GM18867 (cell line): ENCODE results near the gene RAB40A.
A peak's percentile ranks its signal among the peaks of the same experiment; 100 is the strongest.
"Not testable (repeated sequence)": the region's sequence is repeated elsewhere in the genome, so short reads cannot be mapped to it uniquely, and the experiment has no call there.

Experiments
- ATAC-seq: cut with Tn5 transposase; IDR thresholded peaks from one replicate; pipeline ENCODE4 v1.9.1; 2021; ENCODE audit warnings: mild to moderate bottlenecking, moderate library complexity; ENCODE audit not compliant: unreplicated experiment

Gene RAB40A

DNA sequence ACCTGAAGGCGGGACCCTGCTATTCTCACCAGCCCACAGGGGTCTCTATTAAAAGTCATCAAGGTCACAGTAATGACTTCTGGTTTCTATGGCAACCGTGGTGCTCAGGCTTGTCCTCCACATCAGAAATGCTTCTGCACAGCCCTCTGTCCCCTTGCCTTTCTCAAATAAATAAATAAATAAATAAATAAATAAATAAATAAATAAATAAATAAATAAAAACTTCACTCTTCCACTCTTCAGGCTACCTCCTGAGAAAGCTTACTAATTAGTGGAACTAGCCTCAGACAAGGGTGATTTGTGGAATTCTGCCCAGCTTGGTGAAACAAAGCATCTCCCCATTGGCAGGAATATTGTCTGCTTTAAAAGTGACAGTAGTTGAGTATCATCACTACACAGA lies 5.5 kb upstream of the RAB40A start:
- no peak for ATAC-seq

DNA sequence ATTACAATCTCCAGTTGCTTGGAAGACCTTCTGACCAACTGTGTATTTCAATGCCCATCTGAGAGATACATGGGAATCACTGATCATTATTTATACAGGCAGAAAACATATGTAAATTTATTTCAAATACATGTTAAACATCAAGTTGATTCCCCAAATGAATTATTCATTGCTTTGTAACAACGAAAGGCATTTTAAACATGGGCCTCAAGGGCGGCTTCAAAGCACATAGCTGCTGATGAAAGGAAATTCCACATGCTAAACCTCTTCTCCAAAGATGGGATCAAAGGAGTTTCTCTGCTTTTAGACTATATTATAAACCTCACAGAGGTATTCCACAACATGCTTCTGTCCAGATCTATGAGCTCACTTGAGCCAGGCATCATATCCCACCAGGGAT lies 4.3 kb upstream of the RAB40A start:
- no peak for ATAC-seq

DNA sequence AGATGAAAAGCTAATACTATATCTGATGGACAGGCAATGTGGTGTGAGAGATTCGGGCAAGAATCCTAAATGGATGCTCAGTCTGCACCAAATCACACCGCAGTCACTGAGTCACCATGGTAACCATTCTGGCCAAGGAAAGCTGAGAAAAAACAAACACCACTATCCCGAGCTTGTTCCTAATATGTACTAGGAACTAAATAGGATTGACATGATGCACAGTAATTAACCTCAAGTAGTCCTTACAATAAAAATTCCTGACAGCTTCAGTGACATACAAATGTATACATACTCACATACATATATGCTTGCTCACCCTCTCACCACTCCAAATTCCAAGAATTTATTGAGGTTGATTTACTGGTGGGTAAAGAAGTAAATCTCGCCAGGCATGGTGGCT lies 1.1 kb upstream of the RAB40A start:
- ATAC-seq, result no peak

DNA sequence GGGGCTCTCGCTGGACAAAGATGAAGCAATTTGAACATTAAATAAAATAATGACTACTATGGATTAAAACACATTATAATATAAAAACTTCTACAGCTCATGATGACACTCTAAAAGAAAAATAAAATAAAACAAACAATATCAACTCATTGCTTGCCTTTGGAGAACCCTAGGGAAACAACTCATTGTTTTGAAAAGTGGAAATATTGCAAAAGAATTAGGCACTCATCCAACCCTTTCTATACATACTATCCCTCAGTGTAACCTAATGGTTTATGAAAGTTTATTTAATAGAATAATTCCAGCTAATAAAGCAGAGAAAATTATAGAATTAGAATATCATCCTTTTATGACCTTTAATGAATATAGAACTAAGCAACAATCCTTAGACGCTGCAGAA lies 718 bp downstream of the RAB40A start:
- no peak for ATAC-seq

DNA sequence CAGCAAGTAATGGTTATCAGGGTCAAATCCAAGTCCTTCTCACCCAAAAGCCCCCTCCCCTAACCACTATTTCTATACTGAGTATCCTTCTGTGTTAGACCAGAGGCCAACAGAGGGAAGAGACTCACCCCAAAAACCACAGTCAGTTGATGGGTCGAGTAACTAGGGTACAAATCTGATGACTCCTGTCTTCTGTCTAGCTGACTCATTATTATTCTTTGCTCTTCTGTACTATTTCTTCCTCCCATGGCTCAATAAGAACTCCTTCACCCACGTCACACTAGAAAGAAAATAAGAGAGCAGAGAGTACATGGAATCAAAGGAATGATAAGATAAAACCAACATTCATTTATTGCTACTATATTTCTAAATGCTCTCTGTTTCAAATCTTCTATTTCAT lies 2.0 kb downstream of the RAB40A start:
- ATAC-seq, result no peak

DNA sequence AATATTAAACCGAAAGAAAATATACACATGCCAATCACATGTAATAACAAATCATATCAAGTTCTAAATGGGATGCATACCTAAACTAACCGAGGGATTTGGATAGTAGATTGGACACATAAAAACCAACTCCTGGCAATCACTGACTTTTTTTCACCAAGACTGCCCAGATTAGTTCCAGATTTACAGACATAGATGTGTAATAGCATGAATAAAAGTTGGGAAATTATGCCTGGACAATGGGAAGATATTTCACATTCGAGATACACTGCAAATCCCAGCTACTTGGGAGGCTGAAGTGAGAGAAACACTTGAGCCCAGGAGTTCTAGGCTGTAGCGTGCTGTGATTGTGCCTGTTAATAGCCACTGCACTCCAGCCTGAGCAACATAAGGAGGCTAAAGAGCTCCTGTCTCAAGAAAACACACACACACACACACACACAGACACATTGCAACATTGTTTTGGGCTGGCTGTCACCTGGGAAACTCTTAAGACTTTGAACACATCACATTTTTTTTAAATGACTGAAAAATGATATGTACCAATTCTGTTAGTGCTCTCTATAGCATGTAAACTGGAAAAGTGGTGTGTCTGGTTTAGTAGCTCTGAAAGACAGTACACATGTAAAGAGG lies 5.7 kb downstream of the RAB40A start:
- no peak for ATAC-seq

DNA sequence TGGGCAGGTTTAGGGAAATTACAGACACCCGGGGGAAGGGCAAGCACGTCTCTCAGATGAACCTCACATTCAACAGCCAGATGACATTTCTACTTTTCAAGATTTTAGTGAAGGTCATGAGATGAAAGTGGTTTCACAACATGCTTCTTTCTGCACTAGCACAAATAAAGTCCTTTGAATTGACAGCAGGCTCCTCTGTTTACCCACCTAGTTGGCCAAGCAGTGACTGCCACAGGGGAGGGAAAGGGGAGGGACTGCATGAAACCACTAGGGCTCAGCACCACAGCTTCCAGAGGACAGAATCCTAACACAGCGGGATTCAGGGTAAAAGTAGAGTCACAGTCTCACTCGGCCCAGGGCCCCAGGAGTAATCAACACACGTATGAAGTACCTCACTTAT lies 6.2 kb downstream of the RAB40A start:
- ATAC-seq, result no peak

DNA sequence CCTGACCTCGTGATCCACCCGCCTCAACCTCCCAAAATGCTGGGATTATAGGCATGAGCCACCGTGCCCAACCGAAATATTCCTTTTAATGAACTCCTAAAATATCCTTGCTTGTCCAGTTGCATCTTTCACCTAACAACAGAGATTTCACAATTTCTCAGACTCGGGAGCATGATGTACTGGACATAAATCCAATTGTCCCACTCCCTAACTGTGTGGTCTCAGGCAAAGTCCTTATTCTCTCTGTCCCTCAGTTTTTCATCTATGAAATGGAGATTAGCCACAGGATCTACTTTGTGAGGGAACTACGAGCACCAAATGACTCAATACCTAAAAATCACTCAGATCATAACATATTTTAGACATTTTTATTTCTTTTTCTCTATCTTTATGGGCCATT lies 9.3 kb downstream of the RAB40A start:
- ATAC-seq, result no peak

DNA sequence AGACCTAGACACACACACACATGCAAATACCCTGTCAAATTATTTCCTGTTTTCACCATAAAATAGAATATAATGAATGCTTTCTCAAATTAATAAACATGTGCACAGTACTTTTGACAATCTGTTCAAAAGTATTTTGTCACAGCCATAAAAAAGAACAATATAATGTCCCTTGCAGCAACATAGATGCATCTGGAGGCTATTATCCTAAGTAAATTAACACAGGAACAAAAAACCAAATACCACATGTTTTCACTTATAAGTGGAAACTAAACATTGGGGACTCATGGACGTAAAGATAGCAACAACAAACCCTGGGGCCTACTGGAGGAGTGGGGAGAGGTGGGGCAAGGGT lies 15.5 kb downstream of the RAB40A start:
- no peak for ATAC-seq

DNA sequence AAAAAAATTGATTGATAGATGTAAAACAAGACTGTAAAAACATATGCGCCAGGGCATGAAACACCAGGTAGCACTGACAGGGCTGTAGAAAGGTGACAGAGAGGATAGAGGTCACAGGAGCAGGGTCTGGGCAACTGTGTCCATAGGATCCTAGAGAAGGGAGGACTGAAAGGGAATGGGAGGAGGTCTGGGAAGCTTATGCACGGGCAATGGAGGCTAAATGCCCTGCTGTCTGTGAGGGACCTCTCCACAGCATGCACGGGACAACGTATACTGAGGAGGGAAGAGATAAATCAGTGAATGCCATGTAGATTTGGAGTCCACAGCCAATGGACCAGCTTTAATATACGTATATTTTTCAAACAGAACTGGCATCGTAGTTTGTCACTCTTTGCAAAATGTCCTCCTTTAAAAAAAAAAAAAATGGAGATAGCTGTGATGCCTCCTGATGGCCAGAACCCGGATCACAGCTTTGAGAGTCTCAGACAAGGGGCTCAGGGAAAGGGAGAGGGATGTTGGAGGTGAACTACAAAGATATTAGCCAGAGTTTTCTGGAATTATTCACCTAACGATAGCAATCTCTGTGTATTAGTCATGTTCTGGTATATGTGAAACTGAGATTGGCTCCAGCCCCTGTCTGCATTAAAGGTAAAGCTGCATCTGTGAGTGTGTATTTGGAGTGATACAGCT lies 16.0 kb downstream of the RAB40A start:
- peak; percentile 45 for ATAC-seq

DNA sequence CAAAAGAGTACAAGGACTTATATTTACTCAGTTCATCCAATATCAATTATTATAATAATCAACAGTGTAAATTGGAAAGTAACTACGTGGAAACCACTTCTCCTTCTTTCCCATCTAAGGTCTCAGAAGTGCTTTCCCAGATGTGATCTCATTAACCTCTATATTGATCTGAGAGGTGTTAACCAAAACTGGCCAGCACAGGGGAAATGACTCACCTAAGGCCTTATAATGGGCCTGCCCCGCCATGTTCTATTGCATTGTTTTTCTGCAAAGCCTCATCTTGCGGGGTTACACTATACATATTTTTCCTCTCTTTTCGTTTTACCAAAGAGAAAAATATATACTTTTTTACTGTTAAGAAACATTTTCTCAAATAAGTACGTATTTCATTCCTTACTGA lies 20.5 kb downstream of the RAB40A start:
- ATAC-seq, result no peak

DNA sequence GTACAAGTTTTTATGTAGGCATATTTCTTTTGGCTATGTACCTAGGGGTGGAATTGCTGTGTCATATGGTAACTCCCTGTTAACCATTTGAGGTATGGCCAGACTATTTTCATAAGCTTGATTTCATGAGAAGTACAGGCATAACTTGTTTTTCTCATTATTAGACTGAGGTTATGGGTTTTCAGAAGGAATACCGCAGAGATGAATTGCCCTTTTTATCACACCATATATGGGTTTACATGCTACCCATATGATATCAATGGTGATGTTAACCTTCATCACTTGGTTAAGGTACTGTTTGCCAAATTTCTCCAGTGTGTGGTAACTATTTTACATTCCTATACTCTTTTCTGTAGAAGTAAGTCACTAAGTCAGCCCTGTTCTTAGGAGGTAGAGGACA lies 23.5 kb downstream of the RAB40A start:
- no peak for ATAC-seq

DNA sequence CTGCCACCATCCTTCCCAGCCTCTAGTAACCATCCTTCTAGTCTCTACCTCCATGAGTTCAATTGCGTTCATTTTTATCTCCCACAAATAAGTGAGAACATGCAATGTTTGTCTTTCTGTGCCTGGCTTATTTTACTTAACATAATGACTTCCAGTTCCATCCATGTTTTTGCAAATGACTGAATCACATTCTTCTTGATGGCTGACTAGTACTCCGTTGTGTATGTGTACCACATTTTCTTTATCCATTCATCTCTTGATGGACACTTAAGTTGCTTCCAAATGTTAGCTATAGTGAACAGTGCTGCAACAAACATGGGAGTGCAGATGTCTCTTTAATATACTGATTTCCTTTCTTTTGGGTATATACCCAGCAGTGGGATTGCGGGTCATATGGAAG lies 25.7 kb downstream of the RAB40A start:
- ATAC-seq, result not testable (repeated sequence)

DNA sequence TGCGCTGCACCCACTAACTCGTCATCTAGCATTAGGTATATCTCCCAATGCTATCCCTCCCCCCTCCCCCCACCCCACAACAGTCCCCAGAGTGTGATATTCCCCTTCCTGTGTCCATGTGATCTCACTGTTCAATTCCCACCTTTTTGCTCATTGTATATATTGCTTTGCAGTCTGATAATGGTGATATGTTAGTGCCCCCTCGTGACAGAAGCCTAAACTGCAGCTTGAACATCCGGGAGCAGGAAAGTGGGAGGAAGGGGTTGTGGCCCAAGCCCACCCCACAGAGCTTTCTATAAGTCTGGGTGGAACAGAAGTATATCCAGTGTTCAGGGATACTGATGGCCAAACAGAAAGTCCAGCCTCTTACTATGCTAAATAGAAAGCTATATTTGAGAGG lies 29.6 kb downstream of the RAB40A start:
- not testable (repeated sequence) for ATAC-seq

DNA sequence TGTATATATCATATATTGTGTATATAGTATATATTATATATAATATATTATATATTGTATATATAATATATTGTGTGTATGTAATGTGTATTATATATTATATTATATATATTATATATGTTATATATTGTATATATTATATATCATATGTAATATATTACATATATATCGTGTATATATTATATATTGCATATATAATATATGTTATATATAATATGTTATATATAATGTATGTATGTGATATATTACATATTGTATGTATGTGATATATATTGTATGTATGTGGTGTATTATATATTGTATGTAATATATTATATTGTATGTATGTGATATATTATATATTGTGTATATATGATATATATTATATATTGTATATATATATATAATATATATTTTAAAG lies 30.5 kb downstream of the RAB40A start:
- no peak for ATAC-seq

DNA sequence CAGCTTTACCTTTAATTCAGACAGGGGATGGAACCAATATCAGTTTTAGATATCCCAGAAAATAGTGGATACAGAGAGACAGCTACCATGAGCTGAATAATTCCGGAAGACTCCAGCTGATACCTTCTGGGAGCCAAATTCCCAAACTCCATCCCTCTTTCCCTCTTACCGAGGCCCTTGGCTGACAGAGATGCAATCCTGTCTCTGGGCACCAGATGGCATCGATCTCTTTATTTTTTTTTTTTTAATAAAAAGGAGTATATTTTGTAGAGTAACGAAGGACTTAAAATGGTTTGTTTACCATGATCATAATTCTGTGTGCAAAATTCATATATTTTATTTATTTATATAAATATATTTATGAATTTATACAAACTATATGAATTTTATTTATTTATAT lies 31.0 kb downstream of the RAB40A start:
- no peak for ATAC-seq

DNA sequence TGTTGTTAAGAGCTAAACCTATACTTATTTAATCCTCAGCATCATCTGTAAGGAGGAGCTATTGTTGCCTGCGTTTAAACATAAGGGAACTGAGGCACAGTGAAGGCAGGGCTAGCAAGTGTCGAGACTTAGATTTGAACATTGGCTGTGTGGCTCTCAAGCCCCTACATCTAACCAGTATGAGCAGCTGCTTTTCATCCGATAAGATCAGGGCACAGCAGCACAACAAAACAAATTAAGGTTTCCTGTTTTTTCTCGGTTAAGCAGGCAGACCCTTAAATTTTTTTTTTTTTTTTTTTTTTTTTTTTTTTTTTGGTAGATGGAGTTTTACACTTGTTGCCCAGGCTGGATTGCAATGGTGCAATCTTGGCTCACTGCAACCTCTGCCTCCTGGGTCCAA lies 35.6 kb downstream of the RAB40A start:
- ATAC-seq, result no peak

DNA sequence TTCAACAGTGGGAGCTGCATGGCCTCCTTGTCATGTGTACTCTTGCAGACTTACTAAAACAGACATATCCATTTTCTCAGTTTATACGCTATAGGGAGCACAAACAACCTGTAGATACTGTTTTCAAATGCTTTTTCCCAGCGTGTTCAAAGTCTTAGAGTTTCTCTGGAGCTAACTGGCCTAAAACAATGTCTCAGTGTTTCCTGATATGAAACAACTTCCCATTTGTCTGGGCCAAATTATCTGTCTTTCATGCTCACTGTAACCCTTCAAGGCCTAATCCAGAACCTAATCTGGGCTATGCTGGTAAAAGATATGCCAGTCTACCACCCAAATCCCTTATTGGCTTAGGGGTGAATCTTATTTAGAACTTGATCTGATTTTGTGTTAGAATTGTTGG lies 38.8 kb downstream of the RAB40A start:
- ATAC-seq, result no peak

DNA sequence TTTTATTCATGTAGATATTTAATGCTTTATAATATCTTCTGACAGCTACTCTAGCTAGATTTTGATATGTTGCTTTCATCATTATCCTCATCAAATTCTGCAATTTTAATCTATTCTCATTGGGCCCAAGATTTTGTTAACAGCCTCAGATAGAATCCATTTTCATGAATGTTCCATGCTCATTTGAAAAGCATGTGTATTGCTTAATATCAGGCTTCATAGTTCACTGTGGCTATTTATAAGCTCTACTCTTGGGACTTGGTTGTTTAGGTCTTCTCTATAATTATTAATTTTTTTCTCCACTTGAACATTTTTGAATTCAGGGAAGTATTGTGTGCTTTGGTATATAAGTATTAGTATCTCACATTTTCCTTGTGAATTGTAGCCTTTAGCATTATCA lies 41.8 kb downstream of the RAB40A start:
- ATAC-seq, result no peak

DNA sequence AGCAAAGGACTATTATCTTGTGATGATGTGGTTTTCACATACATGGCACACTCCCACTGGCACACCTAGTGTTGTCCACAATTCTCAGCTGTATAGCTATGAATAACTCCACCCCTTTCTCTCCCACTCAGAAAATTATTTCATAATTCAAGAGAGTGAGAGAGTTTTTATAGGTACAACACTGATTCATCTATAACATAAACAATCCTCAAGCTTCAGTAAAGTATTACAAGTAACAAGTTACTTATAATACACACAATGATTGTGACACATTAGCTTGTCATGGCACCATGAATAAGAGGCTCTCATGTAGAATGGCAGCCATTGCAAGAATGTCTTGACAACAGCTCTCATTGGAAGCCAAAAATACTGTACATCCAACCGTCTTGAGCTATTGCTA lies 43.9 kb downstream of the RAB40A start:
- no peak for ATAC-seq

DNA sequence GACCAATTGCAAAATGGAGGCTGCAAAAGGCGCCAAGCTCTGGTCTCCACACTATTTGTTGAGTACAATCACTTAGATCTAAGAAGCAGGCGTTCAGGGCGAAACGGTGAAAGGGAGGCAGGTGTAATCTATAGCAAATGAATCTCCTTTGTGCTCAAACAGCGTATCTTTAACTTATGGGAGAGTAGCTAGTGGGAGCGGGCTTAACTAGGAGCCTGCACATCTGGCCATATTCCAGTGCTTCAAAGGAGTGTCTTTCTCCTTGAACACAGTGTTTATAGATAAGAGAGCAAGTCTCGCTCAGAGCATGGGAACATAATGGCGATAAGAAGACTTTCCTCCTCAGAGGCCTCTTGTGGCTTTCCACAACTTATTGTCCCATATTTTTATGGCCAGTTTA lies 49.3 kb downstream of the RAB40A start:
- not testable (repeated sequence) for ATAC-seq

DNA sequence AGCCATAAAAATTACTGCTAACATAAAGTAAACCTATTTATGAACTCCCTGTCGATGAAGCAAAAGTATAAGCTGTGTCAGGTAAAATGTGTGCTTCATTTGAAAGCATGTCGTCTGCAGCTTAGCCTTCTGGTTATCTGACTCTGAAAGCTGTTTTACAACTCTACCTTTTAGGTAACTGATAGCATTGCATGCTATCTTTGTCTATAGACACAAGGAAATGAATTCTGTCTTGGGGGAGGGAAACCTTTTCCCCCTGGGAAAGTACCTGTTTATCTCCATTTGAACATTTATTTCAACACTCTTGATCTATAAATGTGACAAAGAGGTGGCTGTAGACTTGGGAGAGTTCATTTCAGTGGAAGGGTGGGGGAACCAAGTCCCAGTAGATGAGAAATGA lies 51.4 kb downstream of the RAB40A start:
- ATAC-seq, result no peak

DNA sequence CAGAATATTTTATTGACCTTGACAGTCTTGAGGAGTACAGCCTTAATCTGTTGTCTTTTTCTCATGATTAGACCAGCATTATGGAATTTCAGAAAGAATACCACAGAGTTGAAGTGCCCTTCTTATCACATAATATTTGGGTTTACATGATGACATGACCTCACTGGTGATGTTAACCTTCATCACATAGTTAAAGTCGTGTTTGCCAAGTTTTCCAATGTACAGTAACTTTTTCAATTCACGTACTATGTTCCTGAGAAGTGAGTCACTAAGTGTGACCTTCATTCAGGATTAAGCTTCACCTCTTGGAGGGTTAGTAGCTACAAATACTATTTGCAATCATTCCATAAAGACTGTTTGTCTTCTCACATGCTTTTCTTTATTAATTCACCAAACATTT lies 52.1 kb downstream of the RAB40A start:
- ATAC-seq, result no peak
